Muscle of leg (tissue), 11 donors: Measurements from ENCODE around the gene CLDN15. TPM values are rescaled to one million over a fixed set of nuclear protein-coding genes. Genes with fewer than 3 reads are reported as not detected.

Experiments
- DNase-seq: peaks from one replicate; pipeline ENCODE4 v3.0.0; 2013
- H3K27ac ChIP-seq: one replicate; pipeline ENCODE4 v1.5.1; 2013; ENCODE audit warnings: mild to moderate bottlenecking, low read length, control low read depth
- H3K27me3 ChIP-seq: one replicate; pipeline ENCODE4 v1.6.1; 2013; ENCODE audit warnings: low read length; ENCODE audit not compliant: control insufficient read depth, insufficient read depth
- H3K36me3 ChIP-seq: one replicate; pipeline ENCODE4 v1.6.1; 2013; ENCODE audit warnings: low read length; ENCODE audit not compliant: control insufficient read depth, insufficient read depth
- H3K4me1 ChIP-seq: one replicate; pipeline ENCODE4 v1.6.1; 2013; ENCODE audit warnings: low read length; ENCODE audit not compliant: control insufficient read depth, insufficient read depth
- H3K4me3 ChIP-seq: one replicate; pipeline ENCODE4 v1.5.1; 2013; ENCODE audit warnings: low read length, control low read depth
- H3K9me3 ChIP-seq: replicated peaks from 2 replicates; pipeline ENCODE4 v1.6.1; 2013; ENCODE audit warnings: low read depth, low read length; ENCODE audit not compliant: control insufficient read depth
- WGBS: methylation state at CpG from one replicate; pipeline ENCODE4 v1.1.5; 2013; ENCODE audit warnings: missing lambda C conversion rate; ENCODE audit not compliant: insufficient coverage; 5-methylcytosine and 5-hydroxymethylcytosine counted together
- polyA plus RNA-seq, 8 donors: library from polyadenylated mRNA; unstranded; fragments of 120-200 nt; gene quantifications; one replicate each; pipeline versions ENCODE4 v1.2.1 to v1.2.3, GENCODE V29; 2013; ENCODE audit warnings: inconsistent platforms in 1 of 8, low replicate concordance in 1 of 8; ENCODE audit not compliant: insufficient read length in 8 of 8, insufficient read depth in 1 of 8
- total RNA-seq: library from RNA; stranded (reverse); fragments of 120-200 nt; gene quantifications from one replicate; pipeline ENCODE4 v1.2.4, GENCODE V29; 2013

The CLDN15 gene
- total and polyA plus RNA-seq, 9 donors = 4.3 to 13.7 (median 6.6) TPM

DNA sequence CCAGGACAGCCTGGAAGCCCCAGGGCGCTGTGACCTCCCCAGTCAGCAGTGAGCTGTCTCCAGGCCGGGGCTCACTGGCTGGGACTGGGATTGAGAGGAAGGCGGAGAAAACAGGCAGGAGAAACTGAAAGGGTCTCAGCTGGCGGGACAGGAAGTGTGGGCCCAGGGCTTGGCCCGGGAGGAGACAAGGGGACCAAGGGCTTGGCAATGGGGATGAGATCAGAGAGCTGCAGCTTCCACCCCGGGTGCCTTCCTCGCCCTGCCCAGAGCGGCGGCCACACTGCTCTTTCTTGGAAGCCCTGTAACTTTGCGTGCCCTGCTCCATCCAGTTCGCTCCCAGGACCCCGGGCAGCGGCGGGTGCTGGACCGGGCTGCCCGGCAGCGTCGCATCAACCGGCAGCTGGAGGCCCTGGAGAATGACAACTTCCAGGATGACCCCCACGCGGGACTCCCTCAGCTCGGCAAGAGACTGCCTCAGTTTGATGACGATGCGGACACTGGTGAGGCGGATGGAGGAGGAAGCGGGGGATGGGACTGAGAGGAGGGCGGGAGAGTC, 15.2 kb downstream of the CLDN15 start:
- H3K4me3 ChIP-seq = no peak overlapping the region
- peaks cover 39% of the 10 kb centered on the region for H3K36me3 ChIP-seq
- no peak overlapping the region for H3K27ac ChIP-seq
- H3K4me1 ChIP-seq = peaks cover 10% of the 10 kb centered on the region
- no peak for DNase-seq
- H3K27me3 ChIP-seq = no peaks in the 10 kb centered on the region
- no peaks in the 10 kb centered on the region for H3K9me3 ChIP-seq
- WGBS = 86% methylated on average over 22 of the region's 27 CpGs

GRCh38 chr7:101220295-101220694, 17.3 kb downstream of the CLDN15 start:
- no peaks in the 10 kb centered on the region for H3K9me3 ChIP-seq
- H3K4me1 ChIP-seq = peaks cover 22% of the 10 kb centered on the region
- no peak for DNase-seq
- no peaks in the 10 kb centered on the region for H3K27me3 ChIP-seq
- no peak overlapping the region for H3K27ac ChIP-seq
- WGBS = 79% methylated on average over 4 of the region's 5 CpGs
- H3K36me3 ChIP-seq = peaks cover 37% of the 10 kb centered on the region
- H3K4me3 ChIP-seq = no peak overlapping the region

DNA sequence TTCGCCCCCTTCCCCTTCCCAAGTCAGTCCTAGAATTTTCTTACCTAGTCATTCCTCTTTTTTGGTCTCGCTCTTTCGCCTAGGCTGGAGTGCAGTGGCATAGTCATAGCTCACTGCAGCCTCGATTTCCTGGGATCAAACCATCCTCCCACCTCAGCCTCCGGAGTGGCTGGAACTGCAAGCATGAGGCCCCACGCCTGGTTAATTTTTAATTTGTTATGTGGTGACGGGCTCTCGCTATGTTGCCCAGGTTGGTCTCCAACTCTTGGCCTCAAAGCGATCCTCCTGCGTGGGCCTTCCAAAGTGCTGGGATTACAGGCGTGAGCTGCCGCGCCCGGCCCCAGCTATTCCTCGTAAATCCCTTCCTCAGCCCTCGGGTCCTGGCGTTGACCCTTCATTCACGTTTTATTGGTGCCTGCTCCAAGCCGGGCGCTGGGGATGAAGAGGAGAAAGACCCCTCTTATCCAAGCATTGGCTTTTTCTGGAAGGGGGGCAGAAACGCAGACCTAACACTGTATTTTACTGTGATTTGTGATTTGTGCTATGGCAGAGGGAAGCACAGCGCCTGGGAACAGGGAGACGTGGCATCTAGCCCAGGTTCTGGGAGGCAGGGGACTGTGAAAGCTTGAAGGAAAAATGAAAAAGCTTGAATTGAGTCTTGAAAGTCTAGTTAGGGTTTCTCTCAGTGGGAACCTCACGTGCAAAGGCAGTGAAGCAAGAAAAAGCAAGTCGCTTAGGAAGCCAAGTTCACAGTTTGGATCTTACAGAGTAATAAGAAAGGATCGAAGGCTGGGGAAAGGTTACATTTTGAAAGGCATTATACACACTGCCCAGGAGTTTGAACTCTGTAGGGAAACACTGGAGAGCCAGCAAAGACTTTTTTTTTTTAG, 19.1 kb downstream of the CLDN15 start:
- Histone ChIP-seq H3K27ac (peak overlapping the region; percentile 47), H3K9me3 (no peaks in the 10 kb centered on the region), H3K4me3 (peak overlapping the region; percentile 84), H3K4me1 (peaks cover 26% of the 10 kb centered on the region), H3K27me3 (no peaks in the 10 kb centered on the region), H3K36me3 (peaks cover 28% of the 10 kb centered on the region)
- WGBS = 18% methylated on average over 11 of the region's 26 CpGs
- no peak for DNase-seq

GRCh38 chr7:101217388-101218235, 20.0 kb downstream of the CLDN15 start, which contains the start of the genes PLOD3 and ZNHIT1:
Gene PLOD3, minus strand, starts transcription at chr7:101217581. Its CDS starts 307 bp downstream, at chr7:101217274.
Gene ZNHIT1, plus strand, starts transcription at chr7:101218165. Its CDS starts 31 bp downstream, at chr7:101218196.
- H3K4me1 ChIP-seq = peaks cover 26% of the 10 kb centered on the region
- WGBS = under 1% methylated on average over 49 of the region's 57 CpGs
- H3K9me3 ChIP-seq = no peaks in the 10 kb centered on the region
- no peaks in the 10 kb centered on the region for H3K27me3 ChIP-seq
- DNase-seq = peak; percentile 99
- H3K27ac ChIP-seq = peak within 1 kb of the TSS; percentile 93
- H3K4me3 ChIP-seq = peak within 1 kb of the TSS; percentile 84
- H3K36me3 ChIP-seq = peaks cover 25% of the 10 kb centered on the region

DNA sequence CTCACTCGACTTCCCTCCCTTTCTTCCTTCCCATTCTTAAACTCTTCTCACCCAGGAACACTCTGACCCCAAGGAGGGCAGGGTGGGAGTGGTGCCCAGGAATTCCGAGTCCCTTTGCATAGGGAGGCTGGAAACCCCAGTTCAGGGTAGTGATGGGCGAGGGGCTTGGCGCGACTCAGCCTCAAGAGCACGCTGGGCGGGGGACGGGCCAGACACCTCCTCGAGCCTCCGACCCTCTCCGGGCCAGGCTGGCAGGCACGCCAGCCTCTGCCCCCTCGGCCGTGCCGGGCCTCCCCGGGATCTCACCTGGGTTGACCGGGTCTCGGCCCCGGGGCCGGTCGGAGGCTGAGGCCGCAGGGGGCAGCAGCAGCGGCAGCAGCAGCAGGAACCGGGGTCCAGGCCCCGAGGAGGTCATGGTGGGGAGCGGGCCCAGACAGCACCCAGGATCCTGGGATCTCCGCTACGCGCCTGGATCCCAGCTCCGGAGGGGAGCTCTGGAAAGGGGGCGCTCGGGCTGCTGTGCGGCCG, 20.7 kb downstream of the CLDN15 start:
- Histone ChIP-seq H3K4me3 (peak overlapping the region; percentile 84), H3K27ac (peak overlapping the region; percentile 76), H3K27me3 (no peaks in the 10 kb centered on the region), H3K4me1 (peaks cover 26% of the 10 kb centered on the region), H3K36me3 (peaks cover 29% of the 10 kb centered on the region), H3K9me3 (no peaks in the 10 kb centered on the region)
- under 1% methylated on average over 33 of the region's 34 CpGs for WGBS
- peak; percentile 53 for DNase-seq

GRCh38 chr7:101216001-101216859, 21.4 kb downstream of the CLDN15 start:
- peak overlapping the region; percentile 76 for H3K27ac ChIP-seq
- peaks cover 33% of the 10 kb centered on the region for H3K36me3 ChIP-seq
- peaks cover 26% of the 10 kb centered on the region for H3K4me1 ChIP-seq
- no peak for DNase-seq
- 80% methylated on average over 14 of the region's 31 CpGs for WGBS
- no peaks in the 10 kb centered on the region for H3K27me3 ChIP-seq
- H3K9me3 ChIP-seq = no peaks in the 10 kb centered on the region
- H3K4me3 ChIP-seq = peak overlapping the region; percentile 84

DNA sequence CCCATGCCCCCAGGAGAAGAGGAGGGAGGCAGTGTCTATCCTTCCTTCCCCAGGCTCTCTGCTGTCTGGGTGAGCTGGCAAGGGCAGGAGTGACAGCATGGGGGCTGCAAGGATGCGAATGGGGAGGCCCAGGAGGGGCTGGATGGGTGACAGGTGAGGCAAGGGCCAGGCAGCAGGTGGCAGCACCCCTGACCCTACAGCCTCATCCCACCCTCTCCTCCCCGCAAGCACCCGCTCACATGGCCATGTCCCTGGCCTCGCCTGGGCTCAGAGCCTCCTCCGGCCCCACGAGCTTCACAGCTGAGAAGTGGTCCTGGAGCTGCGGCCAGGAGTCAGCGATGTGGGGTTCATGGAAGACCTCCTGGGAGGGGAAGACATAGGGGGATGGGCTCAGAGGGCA, 25.6 kb downstream of the CLDN15 start:
- H3K4me3 ChIP-seq = no peak overlapping the region
- peaks cover 65% of the 10 kb centered on the region for H3K36me3 ChIP-seq
- DNase-seq = no peak
- H3K27ac ChIP-seq = no peak overlapping the region
- H3K4me1 ChIP-seq = peaks cover 16% of the 10 kb centered on the region
- no peaks in the 10 kb centered on the region for H3K27me3 ChIP-seq
- H3K9me3 ChIP-seq = no peaks in the 10 kb centered on the region
- WGBS = 82% methylated on average over 5 of the region's 8 CpGs

- WGBS = 95% methylated on average over 23 of the region's 24 CpGs
These were observed 26.1 kb downstream of the CLDN15 start for GRCh38 chr7:101211501-101211900.

DNA sequence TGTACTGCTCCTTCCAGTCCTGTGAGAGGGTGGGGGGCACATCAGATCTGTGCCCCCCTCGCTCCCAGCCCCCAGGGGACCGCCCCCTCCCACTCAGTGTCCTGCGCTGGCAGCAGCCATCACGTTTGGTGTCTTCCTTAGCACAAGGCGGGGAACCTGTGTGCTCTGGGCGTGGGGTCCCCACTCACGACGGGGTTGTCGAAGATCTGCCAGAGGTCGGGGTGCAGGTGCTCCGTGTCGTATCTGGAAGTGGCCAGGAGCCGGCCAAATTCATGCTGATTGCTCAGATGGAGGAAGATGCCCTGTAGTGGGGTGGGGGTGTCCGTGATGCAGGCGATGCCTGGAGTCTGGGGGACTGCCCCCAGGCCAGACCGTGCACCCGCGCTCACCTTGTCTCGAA, 27.5 kb downstream of the CLDN15 start:
- Histone ChIP-seq H3K4me1 (peaks cover 4% of the 10 kb centered on the region), H3K36me3 (peaks cover 63% of the 10 kb centered on the region), H3K27ac (no peak overlapping the region), H3K4me3 (no peak overlapping the region), H3K9me3 (no peaks in the 10 kb centered on the region), H3K27me3 (no peaks in the 10 kb centered on the region)
- 93% methylated on average over 18 of the region's 19 CpGs for WGBS
- no peak for DNase-seq

More at GRCh38 chr7:101211501-101211900, 26.1 kb downstream of the CLDN15 start:
- no peak overlapping the region for H3K4me3 ChIP-seq
- no peaks in the 10 kb centered on the region for H3K27me3 ChIP-seq
- H3K9me3 ChIP-seq = no peaks in the 10 kb centered on the region
- peaks cover 65% of the 10 kb centered on the region for H3K36me3 ChIP-seq
- no peak overlapping the region for H3K27ac ChIP-seq
- peaks cover 12% of the 10 kb centered on the region for H3K4me1 ChIP-seq
- no peak for DNase-seq
